Heart right ventricle (tissue), 16 donors: Measurements from ENCODE around the gene SPESP1. TPM values are rescaled to one million over a fixed set of nuclear protein-coding genes. Genes with fewer than 3 reads are reported as not detected.

Experiments
- ATAC-seq, 8 donors: fragments of 200-7000 bp; cut with Tn5 transposase; one replicate each; pipeline ENCODE4 v1.9.1; 2020; ENCODE audit warnings: mild to moderate bottlenecking in 8 of 8, moderate library complexity in 8 of 8, moderate number of reproducible peaks in 1 of 8
- DNase-seq, 2 donors: peaks; one replicate each; pipeline ENCODE4 v3.0.0-alpha.2; 2020
- H3K27ac ChIP-seq, 10 donors: fragments of 200-600 bp; sonication (generic) in 2 of 10; one replicate each; pipeline versions ENCODE4 v1.5.0 to v1.8.0; 2020 to 2022; ENCODE audit warnings: mild to moderate bottlenecking in 3 of 10
- H3K27me3 ChIP-seq, 7 donors: fragments of 200-600 bp; one replicate each; pipeline ENCODE4 v1.8.0; 2021 to 2022; ENCODE audit warnings: mild to moderate bottlenecking in 2 of 7
- H3K36me3 ChIP-seq, 9 donors: fragments of 200-600 bp; sonication (generic) in 1 of 9; one replicate each; pipeline versions ENCODE4 v1.5.0 to v1.8.0; 2020 to 2022; ENCODE audit warnings: mild to moderate bottlenecking in 2 of 9
- H3K4me1 ChIP-seq, 9 donors: fragments of 200-600 bp; sonication (generic) in 1 of 9; one replicate each; pipeline versions ENCODE4 v1.5.0 to v1.8.0; 2020 to 2022; ENCODE audit warnings: mild to moderate bottlenecking in 4 of 9
- H3K4me3 ChIP-seq, 10 donors: fragments of 200-600 bp; sonication (generic) in 2 of 10; one replicate each; pipeline versions ENCODE4 v1.5.0 to v1.8.0; 2020 to 2022; ENCODE audit warnings: mild to moderate bottlenecking in 7 of 10, moderate library complexity in 2 of 10
- H3K9me3 ChIP-seq, 11 donors: fragments of 200-600 bp in 10 of 11; sonication (generic) in 2 of 11; one replicate each; pipeline versions ENCODE4 v1.5.0 to v1.8.0; 2013 to 2022; ENCODE audit warnings: mild to moderate bottlenecking in 2 of 11, control low read depth in 1 of 11, moderate library complexity in 1 of 11
- CTCF ChIP-seq, 9 donors: fragments of 200-600 bp; sonication (generic) in 2 of 9; IDR thresholded peaks; one replicate each; pipeline versions ENCODE4 v1.5.0 to v1.8.0; 2021 to 2022; ENCODE audit warnings: antibody characterized with exemption in 9 of 9, mild to moderate bottlenecking in 5 of 9, moderate library complexity in 1 of 9
- WGBS, 2 donors: extraction: QIAGEN DNeasy Blood & Tissue Kit; methylation state at CpG; one replicate each; pipeline ENCODE4 v1.1.7; 2013; ENCODE audit warnings: inconsistent platforms in 1 of 2; 5-methylcytosine and 5-hydroxymethylcytosine counted together
- intact Hi-C, 10 donors: fragments of 100-400 bp; cut with DNase I; formaldehyde crosslinking; loops; one replicate each; pipeline versions ENCODE4 v1.11.1 to v1.14.2; 2022
- polyA plus RNA-seq, 2 donors: library from polyadenylated mRNA; stranded (reverse); fragments of 200-250 nt; gene quantifications; one replicate each; pipeline ENCODE4 v1.2.3, GENCODE V29; 2013
- total RNA-seq, 10 donors: library from RNA; stranded (reverse); fragmentation: NEBNext Ultra II Directional in 3 of 10; extraction: Animal tissue kit (Norgen Biotek cat#: 25700) in 3 of 10; gene quantifications; one replicate each; pipeline versions ENCODE4 v1.2.1 to v1.2.4, GENCODE V29; 2021 to 2023
- donor health status: Arrhythmogenic right ventricular cardiomyopathy.
- donor health status: ischemic (EF 13 %, LVEDD 7.1; RV severe dilation, severe dysfunction).
- donor health status: healthy with polysubstance abuse.
- donor health status: DM: no; HTN: yes; CAD: no.
- donor health status: DM: no; HTN: no; CAD: no.
- donor health status: ischemic (EF 25% LVEDD 6.9; RV normal size, moderate dysfunction).
- donor health status: ischemic (EF 25% LVEDD 5.7; RV mildly dilated, moderate dysfunction).
- donor health status: healthy.
- donor health status: DM: yes; HTN: yes; CAD: no.
- donor health status: Ischemic cardiomyopathy.
- donor health status: ischemic (EF 35%, LVEDD 5.7; RV mildly dilated, moderate dysfunction).
- donor health status: nonischemic (EF 11% LVEDD 7.7; RV severe dilation, severe dysfunction).
- donor health status: DM: yes; HTN: yes; CAD: no.
- donor health status: PGD.
- donor health status: ischemic (EF 29% LVEDD 5.4; RV normal size, mild dysfunction).
- donor health status: nonischemic (EF 23%, LVEDD 6.1; RV moderate dilation, normal function).

The SPESP1 gene
- total and polyA plus RNA-seq, 12 donors: 1.0 to 10.5 (median 4.8) TPM

GRCh38 chr15:68934341-68934740 is 4.0 kb downstream of the SPESP1 start:
- H3K27me3 ChIP-seq: peaks cover 0 to 12% (median 0%) of the 10 kb centered on the region in 7 donors
- intact Hi-C loops: no loop called here
- H3K4me3 ChIP-seq: no peak overlapping the region

GRCh38 chr15:68935400-68935937 is 5.1 kb downstream of the SPESP1 start:
- DNase-seq: no peak
- ATAC-seq: no peak
- no peak for TF ChIP-seq CTCF (IDR thresholded peaks at IDR 0.05)
- H3K27ac ChIP-seq: no peak overlapping the region
- H3K36me3 ChIP-seq: no peaks in the 10 kb centered on the region
- no peaks in the 10 kb centered on the region for H3K9me3 ChIP-seq
- no peaks in the 10 kb centered on the region for H3K4me1 ChIP-seq
- WGBS, 2 donors: 92 to 94% methylated on average over 2 of the region's 2 CpGs
- intact Hi-C loops: no loop called here
- H3K27me3 ChIP-seq: peaks cover 0 to 5% (median 0%) of the 10 kb centered on the region in 7 donors
- no peak overlapping the region for H3K4me3 ChIP-seq

More at GRCh38 chr15:68934341-68934740, 4.0 kb downstream of the SPESP1 start:
- no peak for DNase-seq
- no peak for TF ChIP-seq CTCF (IDR thresholded peaks at IDR 0.05)
- Histone ChIP-seq H3K9me3 (no peaks in the 10 kb centered on the region), H3K36me3 (no peaks in the 10 kb centered on the region), H3K4me1 (no peaks in the 10 kb centered on the region), H3K27ac (no peak overlapping the region)
- ATAC-seq: no peak

GRCh38 chr15:68939501-68939900 is 9.2 kb downstream of the SPESP1 start:
- TF ChIP-seq CTCF (IDR thresholded peaks at IDR 0.05): no peak
- no peak overlapping the region for H3K27ac ChIP-seq
- no peaks in the 10 kb centered on the region for H3K36me3 ChIP-seq
- H3K9me3 ChIP-seq: peaks cover 0 to 5% (median 0%) of the 10 kb centered on the region in 11 donors
- 48 to 74% methylated on average over 1 of the region's 1 CpG for WGBS, 2 donors
- intact Hi-C loops: no loop called here
- H3K4me1 ChIP-seq: no peaks in the 10 kb centered on the region
- H3K27me3 ChIP-seq: peaks cover 0 to 10% (median 5%) of the 10 kb centered on the region in 7 donors
- H3K4me3 ChIP-seq: no peak overlapping the region
- DNase-seq: no peak
- no peak for ATAC-seq

GRCh38 chr15:68951813-68952212 is 21.5 kb downstream of the SPESP1 start:
- no peaks in the 10 kb centered on the region for H3K36me3 ChIP-seq
- H3K9me3 ChIP-seq: peaks cover 0 to 19% (median 0%) of the 10 kb centered on the region in 11 donors
- H3K4me3 ChIP-seq: no peak overlapping the region
- DNase-seq: no peak
- H3K27me3 ChIP-seq: peaks cover 0 to 3% (median 0%) of the 10 kb centered on the region in 7 donors
- H3K4me1 ChIP-seq: no peaks in the 10 kb centered on the region
- 84 to 94% methylated on average over 4 of the region's 4 CpGs for WGBS, 2 donors
- intact Hi-C loops: no loop called here
- H3K27ac ChIP-seq: no peak overlapping the region
- no peak for TF ChIP-seq CTCF (IDR thresholded peaks at IDR 0.05)
- ATAC-seq: no peak
